GM10847 (cell line): ENCODE data around the gene CAPN13.

Experiments
- POLR2A ChIP-seq: IDR thresholded peaks from 2 replicates; pipeline ENCODE4 v1.6.1; 2011; ENCODE audit not compliant: insufficient read length; ENCODE audit errors: extremely low read depth

Gene CAPN13

DNA sequence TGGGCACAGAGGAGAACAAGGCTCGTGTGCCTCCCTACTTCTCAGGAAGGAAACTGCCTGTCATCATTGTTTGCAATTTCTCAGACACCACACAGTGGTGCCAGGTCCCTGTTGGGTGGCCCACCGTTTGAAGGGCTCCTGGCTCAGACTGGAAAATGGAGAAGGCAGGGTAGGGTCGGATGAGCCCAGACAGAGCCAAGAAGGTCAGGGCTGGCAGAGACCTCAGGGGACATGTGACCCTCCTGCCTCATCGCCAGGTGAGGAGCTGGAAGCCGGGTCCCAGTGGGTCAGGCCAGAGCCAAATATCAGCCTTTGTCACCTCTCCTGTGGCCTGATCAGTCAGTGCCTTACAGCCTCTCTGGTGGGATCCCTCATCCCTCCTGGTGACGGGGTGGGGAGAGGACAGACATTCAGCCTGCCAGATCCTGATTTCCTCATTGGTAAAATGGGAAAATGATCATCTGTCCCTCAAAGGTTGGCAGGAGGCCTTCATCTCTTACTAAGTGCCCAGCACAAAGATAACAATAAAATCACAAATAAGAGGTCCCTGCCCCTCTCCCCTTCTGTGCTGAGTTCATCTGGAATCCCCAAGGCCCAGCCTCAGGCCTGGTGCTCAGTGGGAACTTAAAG, 117.6 kb downstream of the CAPN13 start:
- no peak for TF ChIP-seq POLR2A

DNA sequence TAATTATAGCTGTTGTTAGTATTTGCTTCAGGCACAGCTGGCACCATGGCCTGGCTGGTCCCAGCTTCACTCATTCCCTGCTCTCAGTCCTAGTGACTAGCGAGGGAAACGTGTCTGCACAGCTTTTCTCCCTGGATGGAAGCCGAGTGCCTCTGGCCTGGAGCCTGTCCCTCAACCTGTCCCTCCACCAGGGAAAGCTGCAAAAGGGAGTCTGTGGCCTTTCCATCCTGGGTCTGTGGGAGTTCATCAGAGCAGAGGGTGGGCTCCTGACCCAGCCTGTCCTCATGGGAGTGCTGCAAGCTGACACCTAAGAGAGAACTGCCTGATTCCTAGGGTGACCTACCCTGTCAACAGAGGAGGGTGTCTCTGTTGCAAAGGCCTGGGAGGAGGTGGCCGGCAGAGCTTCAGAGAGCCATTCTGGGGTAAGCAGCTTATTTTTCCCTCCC, 118.3 kb downstream of the CAPN13 start:
- no peak for TF ChIP-seq POLR2A

DNA sequence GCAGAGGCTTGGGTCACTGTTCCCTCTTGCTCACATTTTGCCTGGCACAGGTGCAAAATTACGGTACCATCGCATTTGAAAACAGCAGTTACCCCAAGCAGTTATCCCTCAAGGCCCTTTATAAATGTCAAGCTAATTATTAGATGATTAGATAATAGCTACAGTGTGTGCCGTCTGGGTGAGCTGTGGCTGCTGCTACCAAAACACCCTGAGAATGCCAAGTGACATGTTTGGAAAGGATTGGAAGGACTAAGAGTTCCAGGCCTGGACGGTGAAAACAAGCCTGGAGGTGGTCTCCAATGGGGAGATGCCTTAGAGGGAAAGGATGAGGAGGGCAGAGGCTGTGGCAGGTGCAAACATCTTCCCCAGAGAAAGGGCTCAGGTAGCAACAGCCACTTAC, 120.6 kb downstream of the CAPN13 start:
- no peak for TF ChIP-seq POLR2A

DNA sequence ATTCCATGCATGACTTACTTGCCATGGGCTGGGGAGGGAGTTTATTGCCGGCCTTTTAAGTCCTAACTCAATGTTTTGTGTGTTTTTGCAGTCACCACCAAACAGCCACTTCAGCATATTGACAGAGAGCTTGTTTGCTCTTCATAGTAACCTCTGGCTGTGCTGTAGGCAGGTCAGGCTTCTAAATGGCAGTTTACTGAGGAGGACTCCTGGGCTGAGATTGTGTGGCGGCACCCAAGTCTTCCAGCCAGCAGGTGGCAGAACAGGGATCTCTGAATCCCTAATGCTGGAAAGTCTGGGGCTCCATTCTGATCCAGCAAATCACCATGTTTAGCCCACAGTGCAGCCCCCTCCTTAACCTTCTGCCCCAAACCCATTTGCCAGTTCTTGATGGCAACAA, 121.2 kb downstream of the CAPN13 start:
- no peak for TF ChIP-seq POLR2A

DNA sequence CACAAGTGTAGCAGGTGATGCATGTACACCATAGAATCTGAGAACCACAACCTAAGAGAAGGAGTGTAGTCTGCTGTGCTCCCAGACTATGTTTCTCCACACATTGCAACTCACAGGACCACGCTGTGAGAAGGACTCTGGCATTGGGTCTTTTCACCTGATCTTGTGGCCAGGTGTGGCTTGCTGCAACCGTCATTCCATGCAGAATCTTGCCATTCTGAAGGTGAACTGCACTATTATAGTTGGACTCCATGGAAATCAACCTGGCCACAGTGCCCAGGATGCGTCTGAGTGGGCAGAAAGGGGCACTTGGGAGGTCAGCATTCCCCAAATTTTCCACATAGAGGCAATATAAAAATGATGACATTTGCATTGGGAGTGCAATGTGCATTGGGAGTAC, 122.2 kb downstream of the CAPN13 start:
- no peak for TF ChIP-seq POLR2A

DNA sequence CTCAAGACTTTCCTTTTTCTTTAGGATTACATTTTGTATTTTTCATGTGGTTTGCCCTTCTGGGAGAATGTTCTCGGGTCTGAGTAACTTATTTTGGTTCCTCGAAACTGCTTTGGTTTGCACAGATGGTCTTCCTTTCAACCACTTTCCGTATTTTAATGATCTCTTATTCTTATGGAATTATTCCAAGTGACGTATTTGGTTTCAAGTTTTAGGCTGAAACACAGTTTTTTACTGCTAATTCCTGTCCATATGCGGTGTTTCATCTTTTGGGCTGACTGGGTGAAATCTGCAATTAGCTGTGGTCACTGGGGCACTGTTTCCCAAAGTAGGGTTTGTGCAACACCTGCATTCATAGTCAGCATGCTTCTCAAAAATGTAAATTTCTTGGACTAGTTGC, 122.7 kb downstream of the CAPN13 start:
- TF ChIP-seq POLR2A = no peak

DNA sequence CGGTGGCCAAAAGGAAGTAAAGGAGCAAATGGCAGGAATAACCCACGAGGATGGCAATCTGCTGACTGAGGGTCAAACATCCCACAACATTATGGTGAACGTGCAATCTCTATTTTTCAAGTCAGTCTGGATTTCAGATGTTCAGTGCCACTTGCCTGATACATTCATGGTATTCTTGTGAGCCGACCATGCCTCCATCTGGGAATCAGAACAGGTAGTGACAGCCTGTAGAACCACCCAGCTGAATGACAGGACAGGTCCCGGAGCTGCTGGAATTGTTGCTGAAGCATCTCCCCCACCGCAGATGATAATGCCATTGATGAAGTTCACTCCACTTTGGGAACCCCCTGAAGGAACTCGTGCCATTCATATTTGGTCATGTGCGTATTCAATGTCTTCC, 123.2 kb downstream of the CAPN13 start:
- no peak for TF ChIP-seq POLR2A

DNA sequence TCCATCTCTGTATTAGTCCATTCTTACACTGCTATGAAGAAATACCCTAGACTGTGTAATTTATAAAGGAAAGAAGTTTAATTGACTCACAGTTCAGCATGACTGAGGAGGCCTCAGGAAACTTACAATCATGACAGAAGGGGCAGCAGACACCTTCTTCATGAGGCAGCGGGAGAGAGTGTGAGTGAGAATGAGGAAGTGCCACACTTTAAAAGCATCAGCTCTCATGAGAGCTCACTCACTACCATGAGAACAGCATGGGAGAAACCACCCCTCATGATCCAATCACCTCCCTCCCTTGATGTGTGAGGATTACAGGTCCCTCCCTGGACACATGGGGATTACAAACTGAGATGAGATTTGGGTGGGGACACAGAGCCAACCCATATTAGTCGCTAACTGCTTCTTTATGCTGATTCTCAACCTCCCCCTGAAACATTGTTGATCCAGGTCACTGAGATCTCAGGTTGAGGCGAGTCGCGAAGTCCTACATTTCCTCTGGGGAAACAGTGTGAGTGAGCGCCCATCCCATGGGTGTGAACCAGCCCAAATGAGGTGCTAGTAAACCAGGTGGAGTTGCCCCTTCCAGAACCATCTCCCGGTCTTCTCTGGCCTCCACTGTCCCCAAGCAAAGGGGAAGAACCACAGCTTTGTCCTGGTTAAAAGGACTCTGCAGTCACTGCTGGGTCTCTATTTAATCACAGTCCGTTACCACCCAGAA, 123.8 kb downstream of the CAPN13 start:
- TF ChIP-seq POLR2A = no peak

DNA sequence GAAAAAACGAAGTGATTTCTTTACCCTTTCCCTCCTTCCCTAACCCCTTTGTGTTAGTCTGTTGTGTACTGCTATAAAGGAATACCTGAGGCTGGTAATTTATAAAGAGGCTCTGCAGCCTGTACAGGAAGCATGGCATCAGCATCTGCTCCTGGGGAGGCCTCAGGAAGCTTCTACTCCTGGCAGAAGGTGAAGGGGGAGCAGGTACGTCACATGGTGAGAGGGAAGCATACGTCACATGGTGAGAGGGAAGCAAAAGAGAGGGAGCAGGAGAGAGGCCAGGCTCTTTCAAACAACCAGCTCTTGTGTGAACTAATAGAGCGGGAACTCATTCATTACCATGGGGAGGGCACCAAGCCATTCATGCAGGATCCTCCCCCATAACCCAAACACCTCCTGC, 126.2 kb downstream of the CAPN13 start:
- TF ChIP-seq POLR2A = no peak

DNA sequence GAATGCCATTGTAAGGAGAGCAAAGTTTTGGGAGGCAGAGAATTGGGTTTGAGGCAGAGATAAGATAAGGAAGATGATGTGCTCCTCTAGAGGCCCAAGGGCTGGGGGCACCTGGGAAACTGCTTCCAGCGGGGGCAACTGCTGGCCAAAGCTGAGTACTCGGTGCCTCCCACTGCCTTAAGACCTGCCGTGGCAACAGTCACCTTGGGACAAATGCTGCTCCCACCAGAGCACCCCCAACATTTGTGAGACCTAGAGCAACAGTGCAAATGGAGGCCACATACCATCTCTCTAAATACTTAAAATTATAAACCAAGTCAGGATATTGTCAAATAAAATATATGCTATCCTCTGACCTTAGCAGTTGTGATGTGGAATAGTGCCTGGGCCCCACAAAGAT, 127.1 kb downstream of the CAPN13 start:
- no peak for TF ChIP-seq POLR2A

DNA sequence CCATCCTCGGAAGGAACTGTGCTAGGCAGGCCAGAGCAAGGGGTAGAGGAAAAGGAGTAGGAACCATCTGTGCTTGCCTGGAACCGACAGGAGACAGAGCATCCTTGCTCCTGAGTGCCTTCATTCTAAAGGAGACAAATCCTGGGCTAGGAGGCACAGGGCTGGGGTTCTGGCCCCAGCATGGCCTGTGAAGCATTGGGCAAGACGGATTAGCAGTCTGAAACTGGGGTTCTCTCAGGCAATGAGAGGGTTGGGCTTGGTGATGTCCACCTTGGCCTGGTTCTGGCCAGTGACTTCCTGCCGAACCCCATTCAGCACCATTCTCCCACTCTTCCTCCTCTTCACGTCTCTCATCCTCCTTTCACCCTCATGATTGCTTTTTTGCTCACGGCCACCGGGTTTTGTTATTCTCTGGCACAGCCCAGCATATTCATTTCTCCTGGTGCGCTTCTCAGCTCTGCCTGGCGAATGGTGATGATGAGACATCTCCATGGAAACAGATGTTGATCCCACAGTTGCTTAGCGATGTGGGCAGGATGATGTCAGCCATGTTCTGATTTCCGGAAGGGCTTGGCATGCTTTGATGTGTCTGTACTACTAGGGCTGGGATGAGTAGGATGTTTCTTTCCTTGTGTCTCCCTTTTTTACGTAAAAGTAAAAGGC, 127.7 kb downstream of the CAPN13 start:
- TF ChIP-seq POLR2A = no peak

DNA sequence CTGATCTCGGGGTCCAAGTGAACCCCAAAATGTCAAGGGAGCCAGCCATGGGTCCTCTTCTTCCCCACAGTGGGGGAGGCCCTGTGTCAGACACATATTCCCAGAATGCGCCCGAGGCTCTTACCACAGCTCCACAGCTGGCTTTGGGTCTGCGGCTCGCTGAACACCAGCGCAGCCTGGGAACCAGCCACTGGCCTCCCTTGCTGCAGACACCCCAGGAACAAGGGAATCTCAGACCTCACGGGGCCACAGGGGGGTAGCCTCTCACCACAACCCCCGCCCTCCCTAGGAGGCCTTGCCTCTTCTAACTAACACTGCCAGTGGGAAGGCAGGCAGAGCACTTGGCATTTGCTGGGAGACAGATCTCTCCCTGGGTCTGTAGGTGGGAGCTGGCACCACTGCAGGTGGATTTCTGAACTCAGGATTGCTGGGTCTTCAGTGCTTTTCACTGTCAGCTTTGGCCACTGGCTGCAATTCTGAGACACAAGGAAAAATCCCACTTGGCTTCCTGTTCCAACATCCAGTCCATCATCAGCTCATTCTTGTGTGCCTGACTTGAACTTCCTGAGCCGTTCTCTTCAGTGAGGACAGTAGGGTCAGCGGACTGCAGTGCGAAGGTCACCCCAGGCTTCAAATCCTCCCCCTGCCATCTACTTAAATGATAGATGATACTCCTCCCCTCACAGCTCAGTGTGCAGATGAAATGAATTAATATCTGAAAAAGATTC, 128.7 kb downstream of the CAPN13 start:
- no peak for TF ChIP-seq POLR2A

DNA sequence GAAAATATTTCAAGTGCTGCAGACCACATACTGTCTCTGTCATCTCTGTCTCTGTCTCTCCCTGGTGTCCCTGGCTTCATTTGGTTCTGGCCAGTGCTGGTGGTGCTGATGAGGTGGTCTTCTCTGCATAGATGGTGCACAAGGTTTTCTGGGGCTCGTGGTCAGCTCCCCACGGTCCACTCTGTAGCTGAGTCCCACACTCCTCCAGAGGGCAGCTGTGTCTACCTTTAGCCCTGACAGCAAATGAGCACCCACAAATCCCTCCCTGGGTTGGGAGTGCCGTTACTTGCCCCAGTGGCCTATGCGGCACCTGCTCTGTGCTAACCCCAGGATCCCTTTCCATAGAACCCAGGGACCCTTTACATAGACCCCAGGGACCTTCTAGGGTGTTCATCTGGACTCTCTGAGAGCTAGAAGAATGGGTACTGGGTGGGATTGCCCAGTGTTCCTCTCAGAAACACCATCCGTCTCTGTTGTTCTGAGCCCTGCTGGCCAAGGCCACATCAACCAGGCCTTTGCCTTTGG, 129.3 kb downstream of the CAPN13 start:
- TF ChIP-seq POLR2A = no peak

DNA sequence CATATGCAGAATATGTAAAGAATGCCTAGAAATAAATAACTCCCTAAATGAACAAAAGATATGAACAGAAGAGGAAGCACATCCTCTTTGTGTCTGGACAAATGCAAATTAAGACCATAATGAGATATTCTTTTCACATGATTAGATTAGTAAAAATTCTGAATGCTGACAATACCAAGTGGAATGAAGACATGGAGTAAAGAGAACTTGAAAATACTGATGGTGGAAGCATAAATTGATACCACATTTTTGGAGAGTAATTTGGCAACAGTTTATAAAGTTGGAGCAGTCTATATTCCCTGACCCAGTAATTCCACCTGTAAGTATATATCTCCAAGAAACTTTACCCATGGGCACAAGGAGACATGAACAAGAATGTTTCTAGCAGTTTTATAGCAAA, 130.0 kb downstream of the CAPN13 start:
- TF ChIP-seq POLR2A = no peak

DNA sequence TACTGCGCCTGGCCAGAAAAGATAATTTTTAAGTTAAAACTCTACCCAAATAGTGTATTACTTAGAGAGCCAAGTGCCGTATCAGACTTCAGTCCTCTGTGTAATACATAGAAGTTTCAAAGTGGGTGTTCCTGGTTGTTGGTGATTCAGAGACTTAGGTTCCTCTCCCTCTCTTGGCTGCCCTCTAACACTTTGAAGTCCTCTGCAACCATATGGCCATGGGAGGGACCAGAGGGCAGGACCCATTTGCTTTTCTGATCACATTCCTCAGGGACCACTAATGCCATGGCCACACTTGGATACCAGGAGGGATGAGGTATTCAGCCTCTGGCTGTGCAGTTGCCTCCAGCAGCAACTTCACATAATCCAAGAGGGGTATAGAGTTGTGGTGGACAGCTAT, 131.5 kb downstream of the CAPN13 start:
- TF ChIP-seq POLR2A = no peak
